DND-41 (cell line): ENCODE data around the gene TRIM63.
"Not testable (repeated sequence)": the region's sequence is repeated elsewhere in the genome, so short reads cannot be mapped to it uniquely, and the experiment has no call there.

Experiments
- ATAC-seq: fragments of 200-7000 bp; cut with Tn5 transposase; 3 replicates; pipeline ENCODE4 v1.9.1; 2021; ENCODE audit warnings: low read depth; ENCODE audit not compliant: insufficient read depth
- DNase-seq: peaks from one replicate; pipeline ENCODE4 v3.0.0-alpha.2; 2020
- H2AFZ ChIP-seq: 2 replicates; pipeline ENCODE4 v1.6.0; 2012; ENCODE audit warnings: low read depth, low read length
- H3K27ac ChIP-seq: 2 replicates; pipeline ENCODE4 v1.5.1; 2012; ENCODE audit warnings: low read length, inconsistent platforms
- H3K27me3 ChIP-seq: fragments of 200-600 bp; sonication (generic); 2 replicates; pipeline ENCODE4 v1.6.0; 2012; ENCODE audit warnings: low read length, mild to moderate bottlenecking, inconsistent platforms; ENCODE audit not compliant: insufficient read depth, poor library complexity
- H3K36me3 ChIP-seq: 2 replicates; pipeline ENCODE4 v1.5.1; 2012; ENCODE audit warnings: low read length, inconsistent platforms; ENCODE audit not compliant: insufficient read depth
- H3K4me1 ChIP-seq: 2 replicates; pipeline ENCODE4 v1.5.1; 2012; ENCODE audit warnings: mild to moderate bottlenecking, low read length; ENCODE audit not compliant: insufficient read depth
- H3K4me2 ChIP-seq: 2 replicates; pipeline ENCODE4 v1.6.0; 2012; ENCODE audit warnings: mild to moderate bottlenecking, moderate library complexity, low read length, inconsistent platforms; ENCODE audit not compliant: insufficient read depth
- H3K4me3 ChIP-seq, 2 experiments: fragments of 200-600 bp in 1 of 2; shearing (Covaris generic) in 1 of 2; 2 replicates each; pipeline ENCODE4 v1.5.1; 2012 to 2016; ENCODE audit warnings: inconsistent platforms in 2 of 2, low read length in 2 of 2, mild to moderate bottlenecking in 2 of 2, low read depth in 1 of 2, moderate library complexity in 1 of 2
- H3K79me2 ChIP-seq: 2 replicates; pipeline ENCODE4 v1.6.0; 2012; ENCODE audit warnings: low read length, inconsistent platforms; ENCODE audit not compliant: insufficient read depth
- H3K9ac ChIP-seq: 2 replicates; pipeline ENCODE4 v1.6.0; 2012; ENCODE audit warnings: low read depth, mild to moderate bottlenecking, inconsistent platforms, low read length, moderate library complexity
- H3K9me3 ChIP-seq: 2 replicates; pipeline ENCODE4 v1.5.1; 2012; ENCODE audit warnings: low read length, moderate library complexity, mild to moderate bottlenecking, inconsistent platforms; ENCODE audit not compliant: insufficient read depth, severe bottlenecking
- H4K20me1 ChIP-seq: 2 replicates; pipeline ENCODE4 v1.6.0; 2012; ENCODE audit warnings: low read length; ENCODE audit not compliant: insufficient read depth
- CTCF ChIP-seq: IDR thresholded peaks from 2 replicates; pipeline ENCODE4 v1.5.1; 2012; ENCODE audit warnings: borderline replicate concordance, low read length, moderate library complexity, mild to moderate bottlenecking; ENCODE audit not compliant: poor library complexity, severe bottlenecking; ENCODE audit errors: extremely low read depth
- EZH2 ChIP-seq: IDR thresholded peaks from 3 replicates; pipeline ENCODE4 v1.6.1; 2012; ENCODE audit warnings: borderline replicate concordance, low read depth, mild to moderate bottlenecking, moderate library complexity, low read length, inconsistent platforms; ENCODE audit not compliant: severe bottlenecking

The TRIM63 gene

GRCh38 chr1:26111530-26112406 is 44.3 kb upstream of the TRIM63 start, which contains the start of gene PDIK1L:
TSS of gene PDIK1L (plus strand) at chr1:26111824. CDS start at chr1:26114309, 2,485 bp downstream.
- Histone ChIP-seq H2AFZ (peak within 1 kb of the TSS; percentile 78), H3K79me2 (peaks cover 44% of the 10 kb centered on the region), H3K27me3 (no peaks in the 10 kb centered on the region), H3K4me1 (peaks cover 35% of the 10 kb centered on the region), H3K36me3 (peaks cover 28% of the 10 kb centered on the region), H3K9ac (peak within 1 kb of the TSS; percentile 88), H3K9me3 (no peaks in the 10 kb centered on the region), H3K27ac (peak within 1 kb of the TSS; percentile 85), H3K4me3 (peak within 1 kb of the TSS; percentile 75 to 87), H4K20me1 (no peaks in the 10 kb centered on the region), H3K4me2 (peak within 1 kb of the TSS; percentile 81)
- ATAC-seq (peak; percentile 78), DNase-seq (peak; percentile 94)
- no peak for TF ChIP-seq CTCF
- no peak for TF ChIP-seq EZH2

GRCh38 chr1:26110731-26111529 is 43.5 kb upstream of the TRIM63 start:
- peak overlapping the region; percentile 85 for H3K27ac ChIP-seq
- H3K27me3 ChIP-seq = no peaks in the 10 kb centered on the region
- H3K79me2 ChIP-seq = peaks cover 44% of the 10 kb centered on the region
- peak overlapping the region; percentile 81 for H3K4me2 ChIP-seq
- TF ChIP-seq CTCF (no peak), EZH2 (no peak)
- H3K9ac ChIP-seq = peak overlapping the region; percentile 88
- H3K9me3 ChIP-seq = no peaks in the 10 kb centered on the region
- H3K36me3 ChIP-seq = peaks cover 22% of the 10 kb centered on the region
- H3K4me1 ChIP-seq = peaks cover 35% of the 10 kb centered on the region
- peak overlapping the region; percentile 54 for H2AFZ ChIP-seq
- ATAC-seq (peak; percentile 69), DNase-seq (peak; percentile 82)
- no peaks in the 10 kb centered on the region for H4K20me1 ChIP-seq
- peak overlapping the region; percentile 75 to 87 for H3K4me3 ChIP-seq

GRCh38 chr1:26109229-26110164 is 42.1 kb upstream of the TRIM63 start:
- no peak for TF ChIP-seq CTCF
- no peak for TF ChIP-seq EZH2
- H3K9ac ChIP-seq = peak overlapping the region; percentile 88; the same call in 1 of the 2 replicates
- no peaks in the 10 kb centered on the region for H3K27me3 ChIP-seq
- H3K79me2 ChIP-seq = peaks cover 35% of the 10 kb centered on the region
- H4K20me1 ChIP-seq = no peaks in the 10 kb centered on the region
- peaks cover 10% of the 10 kb centered on the region for H3K36me3 ChIP-seq
- no peak for ATAC-seq
- H3K4me1 ChIP-seq = peaks cover 33% of the 10 kb centered on the region
- no peak overlapping the region for H3K27ac ChIP-seq
- no peaks in the 10 kb centered on the region for H3K9me3 ChIP-seq
- peak overlapping the region; percentile 81; the same call in 1 of the 2 replicates for H3K4me2 ChIP-seq
- H3K4me3 ChIP-seq = no peak overlapping the region
- no peak overlapping the region for H2AFZ ChIP-seq
- DNase-seq = no peak

- not testable (repeated sequence) for ATAC-seq, H3K4me1 ChIP-seq
- 0 out of 2 replicates have a peak overlapping the region, but pooled peaks have one; percentile 1 for H2AFZ ChIP-seq
Measured at GRCh38 chr1:26105226-26105548, 37.8 kb upstream of the TRIM63 start.

More at GRCh38 chr1:26105226-26105548, 37.8 kb upstream of the TRIM63 start:
- H3K79me2 ChIP-seq, H3K4me2 ChIP-seq, H3K27me3 ChIP-seq, DNase-seq, H3K36me3 ChIP-seq, H4K20me1 ChIP-seq, H3K9me3 ChIP-seq, H3K27ac ChIP-seq, H3K4me3 ChIP-seq, H3K9ac ChIP-seq: not testable (repeated sequence)
